ENCODE data around the gene SLC6A6. TPM values are rescaled to one million over a fixed set of nuclear protein-coding genes. Genes with fewer than 3 reads are reported as not detected.
A peak's percentile ranks its signal among the peaks of the same experiment; 100 is the strongest.

SLC6A6 gene
- polyA plus RNA-seq, 1 donor (not counting 4 experiments of a cell fraction or from before 2014, with no cell fraction given): 8.3 TPM

- Histone ChIP-seq H3K9ac (ENCODE audit: control insufficient read depth, extremely low read depth, insufficient read depth, low read length) (no peak overlapping the region), H3K27ac (ENCODE audit: control insufficient read depth, insufficient read depth, low read length) (peak overlapping the region; percentile 64), H3K36me3 (ENCODE audit: control insufficient read depth in 2 of 2, extremely low read depth in 1 of 2, insufficient read depth in 2 of 2, low read length in 2 of 2) (peaks cover 0 to 3% of the 10 kb centered on the region in 2 experiments), H3K27me3 (ENCODE audit: control insufficient read depth, extremely low read depth, insufficient read depth, low read length) (no peaks in the 10 kb centered on the region), H3K79me2 (ENCODE audit: control insufficient read depth, insufficient read depth, low read length) (peaks cover 26% of the 10 kb centered on the region), H4K20me1 (ENCODE audit: control insufficient read depth, extremely low read depth, insufficient read depth, low read length) (peaks cover under 1% of the 10 kb centered on the region), H3K4me1 (ENCODE audit: control insufficient read depth, extremely low read depth, insufficient read depth, low read length) (peaks cover 44% of the 10 kb centered on the region), H2AFZ (ENCODE audit: control insufficient read depth, low read length) (no peak overlapping the region), H3K4me3 (ENCODE audit: control insufficient read depth in 2 of 3, extremely low read depth in 1 of 3, insufficient read depth in 2 of 3, low read depth in 1 of 3, low read length in 3 of 3) (no peak overlapping the region), H3K9me3 (ENCODE audit: control insufficient read depth, low read depth, low read length) (no peaks in the 10 kb centered on the region), H3K4me2 (ENCODE audit: control insufficient read depth, extremely low read depth, insufficient read depth, low read depth, low read length) (peak overlapping the region; percentile 2), H3K9me1 (ENCODE audit: control insufficient read depth, extremely low read depth, insufficient read depth, low read length) (no peaks in the 10 kb centered on the region)
- FAIRE-seq (peak; percentile 60), DNase-seq (ENCODE audit: low read depth, low spot score) (peak; percentile 78)
- dilution Hi-C loops (cut with MboI; ENCODE audit: extremely low pct_ligation_motif_present, low sequenced_read_pairs): no loop called here
- TF ChIP-seq EZH2 (IDR thresholded peaks at IDR 0.05; ENCODE audit: low read length) (no peak), CTCF (optimal IDR thresholded peaks at IDR 0.05 in 1 of 3, IDR thresholded peaks at IDR 0.05 in 1 of 3, conservative IDR thresholded peaks at IDR 0.05 in 1 of 3; ENCODE audit: extremely low read depth in 1 of 3, insufficient read depth in 2 of 3, low read length in 3 of 3) (no peak)
Observed at GRCh38 chr3:14410503-14411165, 8.2 kb downstream of the SLC6A6 start.

GRCh38 chr3:14411166-14411526 is 8.7 kb downstream of the SLC6A6 start:
- H3K9me3 ChIP-seq (ENCODE audit: control insufficient read depth, low read depth, low read length): no peaks in the 10 kb centered on the region
- DNase-seq (ENCODE audit: low read depth, low spot score) (no peak), FAIRE-seq (no peak)
- no peak for TF ChIP-seq CTCF (optimal IDR thresholded peaks at IDR 0.05 in 1 of 3, IDR thresholded peaks at IDR 0.05 in 1 of 3, conservative IDR thresholded peaks at IDR 0.05 in 1 of 3; ENCODE audit: extremely low read depth in 1 of 3, insufficient read depth in 2 of 3, low read length in 3 of 3)
- no peak for TF ChIP-seq EZH2 (IDR thresholded peaks at IDR 0.05; ENCODE audit: low read length)
- H3K9me1 ChIP-seq (ENCODE audit: control insufficient read depth, extremely low read depth, insufficient read depth, low read length): no peaks in the 10 kb centered on the region
- H2AFZ ChIP-seq (ENCODE audit: control insufficient read depth, low read length): no peak overlapping the region
- no peak overlapping the region for H3K4me2 ChIP-seq (ENCODE audit: control insufficient read depth, extremely low read depth, insufficient read depth, low read depth, low read length)
- no peak overlapping the region for H3K9ac ChIP-seq (ENCODE audit: control insufficient read depth, extremely low read depth, insufficient read depth, low read length)
- peaks cover 0 to 3% of the 10 kb centered on the region in 2 experiments for H3K36me3 ChIP-seq (ENCODE audit: control insufficient read depth in 2 of 2, extremely low read depth in 1 of 2, insufficient read depth in 2 of 2, low read length in 2 of 2)
- H3K79me2 ChIP-seq (ENCODE audit: control insufficient read depth, insufficient read depth, low read length): peaks cover 25% of the 10 kb centered on the region
- no peak overlapping the region for H3K4me3 ChIP-seq (ENCODE audit: control insufficient read depth in 2 of 3, extremely low read depth in 1 of 3, insufficient read depth in 2 of 3, low read depth in 1 of 3, low read length in 3 of 3)
- dilution Hi-C loops (cut with MboI; ENCODE audit: extremely low pct_ligation_motif_present, low sequenced_read_pairs): no loop called here
- no peaks in the 10 kb centered on the region for H4K20me1 ChIP-seq (ENCODE audit: control insufficient read depth, extremely low read depth, insufficient read depth, low read length)
- H3K4me1 ChIP-seq (ENCODE audit: control insufficient read depth, extremely low read depth, insufficient read depth, low read length): peaks cover 43% of the 10 kb centered on the region
- H3K27ac ChIP-seq (ENCODE audit: control insufficient read depth, insufficient read depth, low read length): peak overlapping the region; percentile 64
- H3K27me3 ChIP-seq (ENCODE audit: control insufficient read depth, extremely low read depth, insufficient read depth, low read length): no peaks in the 10 kb centered on the region
